ENCODE data around the gene DMRT3. TPM values are rescaled to one million over a fixed set of nuclear protein-coding genes. Genes with fewer than 3 reads are reported as not detected.

DMRT3 gene
- total RNA-seq, 3 donors from 2014 or later (not counting 1 experiment from before 2014, with no cell fraction given), result not detected

DNA sequence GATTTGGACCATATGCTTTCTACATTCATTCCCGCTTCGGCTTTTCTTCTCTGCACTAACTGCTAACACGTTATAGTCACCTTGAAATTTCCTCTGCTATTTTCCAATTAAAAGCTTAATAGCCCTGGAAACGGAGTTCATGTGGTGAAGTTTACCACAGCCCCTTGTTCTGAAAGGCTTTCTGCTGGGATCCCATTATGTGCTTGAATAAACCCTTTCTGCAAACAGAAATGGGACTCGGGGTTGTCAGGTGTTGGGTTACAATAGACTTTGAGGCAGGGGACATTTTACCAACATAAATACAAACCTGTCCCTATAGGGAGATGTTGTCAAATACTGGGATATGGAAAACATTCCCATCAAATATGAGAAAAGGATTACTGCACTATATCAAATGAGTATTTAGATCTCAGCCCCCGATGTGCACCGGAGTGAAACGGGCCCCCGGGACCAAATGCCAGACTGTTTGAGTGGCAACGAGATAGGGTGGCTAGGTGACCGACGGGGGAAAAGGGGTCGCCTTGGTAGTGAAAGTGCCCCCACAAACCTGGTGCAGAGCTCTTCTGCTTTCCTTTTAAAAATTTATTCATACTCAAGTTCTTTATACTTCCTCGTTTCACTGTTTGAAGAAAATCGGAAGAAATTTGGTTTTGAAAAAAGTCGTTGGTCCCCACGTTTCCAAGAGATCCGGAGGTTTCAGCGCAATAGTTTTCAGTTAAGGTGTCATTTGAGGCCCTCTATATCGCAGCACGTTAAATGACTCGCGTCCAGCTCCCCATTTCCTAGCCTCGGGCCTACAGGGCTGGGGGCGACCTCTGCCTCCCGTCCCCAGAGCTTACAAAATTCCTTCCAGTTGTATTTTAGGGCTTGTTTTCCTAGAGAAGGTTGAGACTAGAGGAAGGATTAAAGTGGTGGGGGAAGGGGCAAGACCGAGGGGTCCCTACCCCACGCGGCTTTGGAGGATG, 2.1 kb upstream of the DMRT3 start:
- Histone ChIP-seq H3K27ac (ENCODE audit: low read length) (no peak overlapping the region), H3K36me3 (ENCODE audit: control insufficient read depth, insufficient read depth, low read length) (no peaks in the 10 kb centered on the region), H3K27me3 (ENCODE audit: control insufficient read depth, insufficient read depth, low read length) (peaks cover 62% of the 10 kb centered on the region), H3K4me3 (ENCODE audit: low read length) (no peak overlapping the region), H3K9me3 (ENCODE audit: control insufficient read depth, insufficient read depth, low read length) (no peaks in the 10 kb centered on the region), H3K4me1 (ENCODE audit: control insufficient read depth, insufficient read depth, low read length) (peaks cover 29% of the 10 kb centered on the region)
- no peak overlapping the region for H3K27ac Mint-ChIP-seq
- no peaks in the 10 kb centered on the region for H3K4me1 Mint-ChIP-seq
- no peaks in the 10 kb centered on the region for H3K36me3 Mint-ChIP-seq
- no peak for DNase-seq
- WGBS (ENCODE audit: insufficient coverage), result 8% methylated on average over 27 of the region's 29 CpGs
- intact Hi-C loops (cut with micrococcal nuclease), result no loop called here
- H3K9me3 Mint-ChIP-seq, result no peaks in the 10 kb centered on the region
- H3K4me3 Mint-ChIP-seq, result no peak overlapping the region
- TF ChIP-seq CTCF (IDR thresholded peaks at IDR 0.05), result no peak
- no peak for ATAC-seq
- H3K27me3 Mint-ChIP-seq (ENCODE audit: low read depth in 2 of 2), result peaks cover 57 to 60% of the 10 kb centered on the region in 2 donors

GRCh38 chr9:974996-975739, 1.3 kb upstream of the DMRT3 start:
- 14% methylated on average over 24 of the region's 24 CpGs for WGBS (ENCODE audit: insufficient coverage)
- no peak for DNase-seq
- intact Hi-C loops (cut with micrococcal nuclease), result no loop called here
- no peak overlapping the region for H3K27ac ChIP-seq (ENCODE audit: low read length)
- H3K4me1 Mint-ChIP-seq, result no peaks in the 10 kb centered on the region
- peaks cover 53% of the 10 kb centered on the region for H3K27me3 ChIP-seq (ENCODE audit: control insufficient read depth, insufficient read depth, low read length)
- no peaks in the 10 kb centered on the region for H3K36me3 ChIP-seq (ENCODE audit: control insufficient read depth, insufficient read depth, low read length)
- no peaks in the 10 kb centered on the region for H3K9me3 Mint-ChIP-seq
- no peak for TF ChIP-seq CTCF (IDR thresholded peaks at IDR 0.05)
- peaks cover 23% of the 10 kb centered on the region for H3K4me1 ChIP-seq (ENCODE audit: control insufficient read depth, insufficient read depth, low read length)
- no peak overlapping the region for H3K4me3 Mint-ChIP-seq
- H3K36me3 Mint-ChIP-seq, result no peaks in the 10 kb centered on the region
- peaks cover 59 to 60% of the 10 kb centered on the region in 2 donors for H3K27me3 Mint-ChIP-seq (ENCODE audit: low read depth in 2 of 2)
- no peak overlapping the region for H3K27ac Mint-ChIP-seq
- no peak for ATAC-seq
- H3K4me3 ChIP-seq (ENCODE audit: low read length), result no peak overlapping the region
- no peaks in the 10 kb centered on the region for H3K9me3 ChIP-seq (ENCODE audit: control insufficient read depth, insufficient read depth, low read length)

- no peak overlapping the region for H3K4me3 Mint-ChIP-seq
- H3K36me3 Mint-ChIP-seq, result no peaks in the 10 kb centered on the region
- H3K4me3 ChIP-seq (ENCODE audit: low read length), result no peak overlapping the region
- intact Hi-C loops (cut with micrococcal nuclease), result no loop called here
- TF ChIP-seq CTCF (IDR thresholded peaks at IDR 0.05), result no peak
- H3K27ac Mint-ChIP-seq, result no peak overlapping the region
- H3K4me1 ChIP-seq (ENCODE audit: control insufficient read depth, insufficient read depth, low read length), result peaks cover 20% of the 10 kb centered on the region
- DNase-seq (no peak), ATAC-seq (no peak)
- H3K9me3 ChIP-seq (ENCODE audit: control insufficient read depth, insufficient read depth, low read length), result no peaks in the 10 kb centered on the region
- no peaks in the 10 kb centered on the region for H3K36me3 ChIP-seq (ENCODE audit: control insufficient read depth, insufficient read depth, low read length)
- WGBS (ENCODE audit: insufficient coverage), result 13% methylated on average over 23 of the region's 23 CpGs
- no peaks in the 10 kb centered on the region for H3K4me1 Mint-ChIP-seq
- H3K9me3 Mint-ChIP-seq, result no peaks in the 10 kb centered on the region
- H3K27me3 Mint-ChIP-seq (ENCODE audit: low read depth in 2 of 2), result peaks cover 60 to 62% of the 10 kb centered on the region in 2 donors
- H3K27ac ChIP-seq (ENCODE audit: low read length), result no peak overlapping the region
- H3K27me3 ChIP-seq (ENCODE audit: control insufficient read depth, insufficient read depth, low read length), result peaks cover 51% of the 10 kb centered on the region
Observed at GRCh38 chr9:975740-976257, 656 bp upstream of the DMRT3 start.
